A549 (cell line): ENCODE results near the gene ARAP2. TPM values are rescaled to one million over a fixed set of nuclear protein-coding genes. Genes with fewer than 3 reads are reported as not detected.

Experiments
- ATAC-seq, 2 experiments: fragments of 200-7000 bp in 1 of 2; fragments of >200 bp in 1 of 2; cut with Nextera tagmentation in 1 of 2; cut with Tn5 transposase in 1 of 2; 3 replicates each; pipeline versions ENCODE4 v1.8.0 to v1.9.1; 2018 to 2020; ENCODE audit warnings: mild to moderate bottlenecking in 1 of 2, moderate library complexity in 1 of 2
- CTCF ChIA-PET: fragments of 300-600 bp; sonication (Branson Sonifier 250); formaldehyde crosslinking; extraction: SDS; loops from one replicate; lab custom pipeline; 2021; ENCODE audit warnings: antibody characterized with exemption, inconsistent platforms; lab: Yijun Ruan, JAX
- POLR2A ChIA-PET: fragments of 350-600 bp; formaldehyde crosslinking; extraction: SDS; loops from one replicate; lab custom pipeline; 2021; ENCODE audit warnings: antibody characterized with exemption, inconsistent platforms; lab: Yijun Ruan, JAX
- DNase-seq, 2 experiments: peaks; one replicate each; pipeline versions ENCODE4 v3.0.0 to v3.0.0-alpha.2; 2011 to 2016; ENCODE audit warnings: low read depth in 1 of 2, low spot score in 1 of 2
- FAIRE-seq: peaks from 2 replicates; lab custom pipeline; 2011; peaks lifted over from hg19 to GRCh38; lab: Jason Lieb, UNC
- H3K27ac ChIP-seq, 2 experiments: fragments of >200 bp; sonication (Bioruptor Twin); formaldehyde crosslinking; 3 replicates each; pipeline ENCODE4 v1.5.1; 2016 to 2017
- H3K4me1 ChIP-seq: fragments of >200 bp; sonication (Bioruptor Twin); formaldehyde crosslinking; 3 replicates; pipeline ENCODE4 v1.6.1; 2016
- H3K4me2 ChIP-seq: fragments of >200 bp; sonication (Bioruptor Twin); formaldehyde crosslinking; 3 replicates; pipeline ENCODE4 v1.6.1; 2016
- H3K4me3 ChIP-seq: fragments of >200 bp; sonication (Bioruptor Twin); formaldehyde crosslinking; 3 replicates; pipeline ENCODE4 v1.5.1; 2016
- H3K9me3 ChIP-seq: fragments of >200 bp; sonication (Bioruptor Twin); formaldehyde crosslinking; 3 replicates; pipeline ENCODE4 v1.6.1; 2016
- BHLHE40 ChIP-seq: IDR thresholded peaks from 2 replicates; pipeline ENCODE4 v1.6.1; 2012; ENCODE audit warnings: low read depth, low read length, inconsistent platforms
- CBX2 ChIP-seq: fragments of 200-600 bp; sonication (generic); IDR thresholded peaks from 2 replicates; pipeline ENCODE4 v1.6.1; 2016; ENCODE audit warnings: low read depth, mild to moderate bottlenecking, borderline replicate concordance
- CEBPB ChIP-seq, 2 experiments: fragments of >200 bp in 1 of 2; sonication (Bioruptor Twin) in 1 of 2; formaldehyde crosslinking in 1 of 2; IDR thresholded peaks; 2 replicates each; pipeline ENCODE4 v1.6.1; 2012 to 2016
- EHMT2 ChIP-seq: fragments of 200-600 bp; sonication (generic); IDR thresholded peaks from 2 replicates; pipeline ENCODE4 v1.6.1; 2016; ENCODE audit warnings: antibody characterized with exemption, low read depth, mild to moderate bottlenecking, moderate library complexity
- EP300 ChIP-seq, 2 experiments: fragments of >200 bp; sonication (Bioruptor Twin); formaldehyde crosslinking; IDR thresholded peaks; 2 replicates in 1 of 2; 3 replicates in 1 of 2; pipeline ENCODE4 v1.6.1; 2016 to 2017
- GATA3 ChIP-seq: IDR thresholded peaks from 2 replicates; pipeline ENCODE4 v1.6.1; 2012; ENCODE audit warnings: borderline replicate concordance
- JUN ChIP-seq, 2 experiments: fragments of >200 bp; sonication (Bioruptor Twin); formaldehyde crosslinking; IDR thresholded peaks; 2 replicates in 1 of 2; 3 replicates in 1 of 2; pipeline ENCODE4 v1.6.1; 2016 to 2017
- KDM5A ChIP-seq: fragments of 200-600 bp; sonication (generic); IDR thresholded peaks from 2 replicates; pipeline ENCODE4 v1.6.1; 2016; ENCODE audit warnings: antibody characterized with exemption, mild to moderate bottlenecking
- MAFK ChIP-seq: fragments of 450-650 bp; IDR thresholded peaks from 2 replicates; pipeline ENCODE4 v1.6.1; 2014; ENCODE audit not compliant: partially characterized antibody
- NFE2L2 ChIP-seq: fragments of 150-350 bp; conservative IDR thresholded peaks from 2 replicates; pipeline ENCODE4 v1.6.1; 2014; ENCODE audit warnings: low read length
- PHF8 ChIP-seq: fragments of 200-600 bp; sonication (generic); IDR thresholded peaks from 2 replicates; pipeline ENCODE4 v1.6.1; 2016; ENCODE audit warnings: low read depth, mild to moderate bottlenecking, antibody characterized with exemption, moderate library complexity, borderline replicate concordance
- POLR2A ChIP-seq: IDR thresholded peaks from 2 replicates; pipeline ENCODE4 v1.6.1; 2012; ENCODE audit warnings: mild to moderate bottlenecking, low read length
- POLR2AphosphoS2 ChIP-seq: conservative IDR thresholded peaks from 2 replicates; pipeline ENCODE4 v1.6.1; 2012; ENCODE audit warnings: low read length, improper control_type of control experiment, inconsistent platforms
- RARB ChIP-seq: fragments of 250-450 bp; sonication (Bioruptor Pico); IDR thresholded peaks from 2 replicates; pipeline ENCODE4 v1.8.0; 2021; ENCODE audit warnings: mild to moderate bottlenecking, moderate library complexity
- SMC3 ChIP-seq: fragments of >200 bp; sonication (Bioruptor Twin); formaldehyde crosslinking; IDR thresholded peaks from 3 replicates; pipeline ENCODE4 v1.6.1; 2018; ENCODE audit warnings: inconsistent platforms
- SREBF2 ChIP-seq: fragments of 450-650 bp; IDR thresholded peaks from 2 replicates; pipeline ENCODE4 v1.6.1; 2014; ENCODE audit warnings: mild to moderate bottlenecking, moderate library complexity
- TFCP2L1 ChIP-seq: fragments of 250-450 bp; sonication (Bioruptor Pico); IDR thresholded peaks from 2 replicates; pipeline ENCODE4 v1.5.0; 2021; ENCODE audit warnings: mild to moderate bottlenecking
- ZFP36 ChIP-seq: fragments of 450-650 bp; IDR thresholded peaks from 2 replicates; pipeline ENCODE4 v1.6.1; 2014; ENCODE audit warnings: borderline replicate concordance; ENCODE audit not compliant: partially characterized antibody
- WGBS: methylation state at CpG from one replicate; pipeline ENCODE4 v1.1.6; 2017; ENCODE audit errors: missing lambda C conversion rate; 5-methylcytosine and 5-hydroxymethylcytosine counted together
- polyA plus RNA-seq, 4 experiments: library from polyadenylated mRNA; depleted of rRNA in 3 of 4; stranded (reverse); fragments of >200 nt; fragmentation: RNase III in 1 of 4; extraction: RNeasy Plus Mini Kit Qiagen cat#74134 plus additional on column Dnase treatment in 1 of 4; gene quantifications; 2 replicates in 3 of 4; 3 replicates in 1 of 4; pipeline ENCODE4 v1.2.3, GENCODE V29; 2011 to 2017
- TF ChIP-seq, protein P1 (sequence below): fragments of 250-450 bp; sonication (Bioruptor Pico); IDR thresholded peaks from 2 replicates; pipeline ENCODE4 v1.5.0; 2020; ENCODE audit warnings: low read depth, mild to moderate bottlenecking, moderate library complexity
- TF ChIP-seq, protein P2 (sequence below): fragments of 250-450 bp; sonication (Bioruptor Pico); IDR thresholded peaks from 2 replicates; pipeline ENCODE4 v1.5.0; 2021; ENCODE audit warnings: mild to moderate bottlenecking, moderate library complexity, borderline replicate concordance
- TF ChIP-seq, protein P3 (sequence below): fragments of >200 bp; sonication (Bioruptor Twin); formaldehyde crosslinking; IDR thresholded peaks from 3 replicates; pipeline ENCODE4 v1.5.1; 2016
- TF ChIP-seq, protein P4 (sequence below): IDR thresholded peaks from 2 replicates; pipeline ENCODE4 v1.6.1; 2012; ENCODE audit warnings: low read depth, borderline replicate concordance
- TF ChIP-seq, protein P5 (sequence below): fragments of 200-600 bp; sonication (generic); IDR thresholded peaks from 2 replicates; pipeline ENCODE4 v1.6.1; 2016; ENCODE audit warnings: antibody characterized with exemption, mild to moderate bottlenecking, moderate library complexity
- TF ChIP-seq, protein P6 (sequence below): IDR thresholded peaks from 2 replicates; pipeline ENCODE4 v1.6.1; 2012

Gene ARAP2
- polyA plus RNA-seq, 2 of the 4 experiments (the other 2 are of a cell fraction) = 0.34 to 0.75 TPM

DNA sequence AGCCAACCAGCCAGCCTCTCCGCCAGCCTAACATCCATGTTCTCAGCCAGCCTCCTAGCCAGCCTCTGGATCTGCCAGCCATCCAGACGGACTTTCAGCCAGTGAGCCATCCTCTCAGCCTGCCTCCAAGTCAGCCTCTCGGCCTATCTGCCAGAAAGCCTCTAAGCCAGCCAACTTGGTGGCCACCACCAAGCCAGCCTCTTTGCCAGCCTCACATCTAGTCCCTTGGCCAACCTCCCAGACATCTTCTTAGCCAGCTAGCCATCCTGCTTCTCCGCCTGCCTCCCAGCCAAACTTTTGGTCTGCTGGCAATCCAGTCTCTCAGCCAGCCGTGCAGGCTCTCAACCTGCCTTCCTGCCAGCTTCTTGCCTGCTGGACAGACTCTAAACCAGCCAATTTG lies 16.4 kb upstream of the ARAP2 start (continued):
- TF ChIP-seq, protein P1, sequence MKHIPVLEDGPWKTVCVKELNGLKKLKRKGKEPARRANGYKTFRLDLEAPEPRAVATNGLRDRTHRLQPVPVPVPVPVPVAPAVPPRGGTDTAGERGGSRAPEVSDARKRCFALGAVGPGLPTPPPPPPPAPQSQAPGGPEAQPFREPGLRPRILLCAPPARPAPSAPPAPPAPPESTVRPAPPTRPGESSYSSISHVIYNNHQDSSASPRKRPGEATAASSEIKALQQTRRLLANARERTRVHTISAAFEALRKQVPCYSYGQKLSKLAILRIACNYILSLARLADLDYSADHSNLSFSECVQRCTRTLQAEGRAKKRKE (CRISPR knock-in tag) = no peak
- TF ChIP-seq SMC3 = no peak
- no peak for TF ChIP-seq TFCP2L1 (CRISPR knock-in tag)
- no peak for TF ChIP-seq BHLHE40
- no peak for TF ChIP-seq JUN (IDR thresholded peaks at IDR 0.05)
- no peak for TF ChIP-seq CEBPB (IDR thresholded peaks at IDR 0.05)
- TF ChIP-seq, protein P2, sequence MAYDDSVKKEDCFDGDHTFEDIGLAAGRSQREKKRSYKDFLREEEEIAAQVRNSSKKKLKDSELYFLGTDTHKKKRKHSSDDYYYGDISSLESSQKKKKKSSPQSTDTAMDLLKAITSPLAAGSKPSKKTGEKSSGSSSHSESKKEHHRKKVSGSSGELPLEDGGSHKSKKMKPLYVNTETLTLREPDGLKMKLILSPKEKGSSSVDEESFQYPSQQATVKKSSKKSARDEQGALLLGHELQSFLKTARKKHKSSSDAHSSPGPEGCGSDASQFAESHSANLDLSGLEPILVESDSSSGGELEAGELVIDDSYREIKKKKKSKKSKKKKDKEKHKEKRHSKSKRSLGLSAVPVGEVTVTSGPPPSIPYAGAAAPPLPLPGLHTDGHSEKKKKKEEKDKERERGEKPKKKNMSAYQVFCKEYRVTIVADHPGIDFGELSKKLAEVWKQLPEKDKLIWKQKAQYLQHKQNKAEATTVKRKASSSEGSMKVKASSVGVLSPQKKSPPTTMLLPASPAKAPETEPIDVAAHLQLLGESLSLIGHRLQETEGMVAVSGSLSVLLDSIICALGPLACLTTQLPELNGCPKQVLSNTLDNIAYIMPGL (CRISPR knock-in tag) = no peak

DNA sequence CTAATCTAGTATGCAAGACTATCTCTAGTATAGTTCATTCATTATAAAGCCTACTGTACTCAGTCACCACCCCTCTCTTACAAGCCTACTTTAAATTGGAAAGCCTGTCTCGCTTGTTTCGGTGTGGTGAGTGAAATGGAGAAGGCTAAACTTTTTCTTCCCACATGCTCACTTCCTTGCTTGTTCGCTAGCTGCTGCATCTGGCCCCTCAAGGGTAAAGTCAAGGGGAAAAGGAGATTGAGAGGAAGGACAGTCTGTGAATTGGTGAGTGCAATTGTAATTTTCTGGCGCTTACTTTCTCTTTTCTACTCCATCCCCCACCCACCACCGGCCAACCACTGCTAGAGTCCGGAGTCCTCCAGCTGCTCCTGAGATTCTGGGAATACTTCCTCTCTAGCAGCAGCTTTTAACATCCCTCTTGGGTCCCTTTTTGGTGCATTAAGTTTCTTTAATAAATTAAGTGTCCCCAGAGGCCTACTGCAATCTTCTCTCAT lies 12.1 kb upstream of the ARAP2 start:
- TF ChIP-seq GATA3 = no peak
- no peak for TF ChIP-seq NFE2L2
- TF ChIP-seq PHF8 = no peak
- TF ChIP-seq, protein P3, sequence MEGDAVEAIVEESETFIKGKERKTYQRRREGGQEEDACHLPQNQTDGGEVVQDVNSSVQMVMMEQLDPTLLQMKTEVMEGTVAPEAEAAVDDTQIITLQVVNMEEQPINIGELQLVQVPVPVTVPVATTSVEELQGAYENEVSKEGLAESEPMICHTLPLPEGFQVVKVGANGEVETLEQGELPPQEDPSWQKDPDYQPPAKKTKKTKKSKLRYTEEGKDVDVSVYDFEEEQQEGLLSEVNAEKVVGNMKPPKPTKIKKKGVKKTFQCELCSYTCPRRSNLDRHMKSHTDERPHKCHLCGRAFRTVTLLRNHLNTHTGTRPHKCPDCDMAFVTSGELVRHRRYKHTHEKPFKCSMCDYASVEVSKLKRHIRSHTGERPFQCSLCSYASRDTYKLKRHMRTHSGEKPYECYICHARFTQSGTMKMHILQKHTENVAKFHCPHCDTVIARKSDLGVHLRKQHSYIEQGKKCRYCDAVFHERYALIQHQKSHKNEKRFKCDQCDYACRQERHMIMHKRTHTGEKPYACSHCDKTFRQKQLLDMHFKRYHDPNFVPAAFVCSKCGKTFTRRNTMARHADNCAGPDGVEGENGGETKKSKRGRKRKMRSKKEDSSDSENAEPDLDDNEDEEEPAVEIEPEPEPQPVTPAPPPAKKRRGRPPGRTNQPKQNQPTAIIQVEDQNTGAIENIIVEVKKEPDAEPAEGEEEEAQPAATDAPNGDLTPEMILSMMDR = no peak
- no peak for TF ChIP-seq EHMT2
- no peak for TF ChIP-seq POLR2A
- TF ChIP-seq, protein P2 (CRISPR knock-in tag) = no peak
- TF ChIP-seq SMC3 = no peak
- no peak for TF ChIP-seq CBX2
- no peak for TF ChIP-seq KDM5A
- no peak for TF ChIP-seq EP300 (IDR thresholded peaks at IDR 0.05)
- no peak for TF ChIP-seq SREBF2
- TF ChIP-seq, all 56 proteins: peak for 0
- Histone ChIP-seq H3K4me2 (no peak overlapping the region), H3K9me3 (no peaks in the 10 kb centered on the region), H3K27ac (no peak overlapping the region), H3K4me1 (no peaks in the 10 kb centered on the region), H3K4me3 (no peak overlapping the region)
- FAIRE-seq = no peak
- no peak for DNase-seq
- 52% methylated on average over 6 of the region's 6 CpGs for WGBS
- CTCF ChIA-PET = no interaction called here
- ATAC-seq = no peak
- POLR2A ChIA-PET = no interaction called here

DNA sequence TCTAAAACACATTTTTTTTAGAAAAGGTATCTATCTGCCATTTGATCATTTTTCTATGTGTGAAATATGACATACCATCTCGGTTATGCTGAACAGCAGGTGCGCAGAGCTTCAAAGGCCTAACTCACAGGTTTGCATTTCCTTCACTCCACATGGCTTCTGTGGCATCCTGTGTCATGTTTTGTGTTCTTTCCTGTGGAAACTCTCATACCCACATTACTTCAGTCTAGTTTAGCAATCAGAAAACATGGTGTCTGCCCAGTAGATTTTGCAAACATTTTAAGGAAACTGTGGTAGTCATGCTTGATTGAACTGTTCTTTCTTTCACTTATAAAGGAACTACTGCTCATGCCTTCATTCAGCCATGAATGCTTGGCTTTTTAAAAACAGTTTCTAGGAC lies 11.3 kb upstream of the ARAP2 start:
- ATAC-seq = no peak
- POLR2A ChIA-PET = no interaction called here

More for the DNA sequence above, 11.3 kb upstream of the ARAP2 start:
- no peaks in the 10 kb centered on the region for H3K4me1 ChIP-seq
- DNase-seq = no peak
- no peaks in the 10 kb centered on the region for H3K9me3 ChIP-seq
- no peak overlapping the region for H3K27ac ChIP-seq
- CTCF ChIA-PET = no interaction called here
- no peak overlapping the region for H3K4me2 ChIP-seq
- TF ChIP-seq POLR2AphosphoS2 (no peak), MAFK (no peak), RARB (CRISPR knock-in tag) (no peak), ZFP36 (no peak), EP300 (IDR thresholded peaks at IDR 0.05) (no peak)
- TF ChIP-seq, protein P4, sequence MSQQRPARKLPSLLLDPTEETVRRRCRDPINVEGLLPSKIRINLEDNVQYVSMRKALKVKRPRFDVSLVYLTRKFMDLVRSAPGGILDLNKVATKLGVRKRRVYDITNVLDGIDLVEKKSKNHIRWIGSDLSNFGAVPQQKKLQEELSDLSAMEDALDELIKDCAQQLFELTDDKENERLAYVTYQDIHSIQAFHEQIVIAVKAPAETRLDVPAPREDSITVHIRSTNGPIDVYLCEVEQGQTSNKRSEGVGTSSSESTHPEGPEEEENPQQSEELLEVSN = no peak
- TF ChIP-seq, protein P5, sequence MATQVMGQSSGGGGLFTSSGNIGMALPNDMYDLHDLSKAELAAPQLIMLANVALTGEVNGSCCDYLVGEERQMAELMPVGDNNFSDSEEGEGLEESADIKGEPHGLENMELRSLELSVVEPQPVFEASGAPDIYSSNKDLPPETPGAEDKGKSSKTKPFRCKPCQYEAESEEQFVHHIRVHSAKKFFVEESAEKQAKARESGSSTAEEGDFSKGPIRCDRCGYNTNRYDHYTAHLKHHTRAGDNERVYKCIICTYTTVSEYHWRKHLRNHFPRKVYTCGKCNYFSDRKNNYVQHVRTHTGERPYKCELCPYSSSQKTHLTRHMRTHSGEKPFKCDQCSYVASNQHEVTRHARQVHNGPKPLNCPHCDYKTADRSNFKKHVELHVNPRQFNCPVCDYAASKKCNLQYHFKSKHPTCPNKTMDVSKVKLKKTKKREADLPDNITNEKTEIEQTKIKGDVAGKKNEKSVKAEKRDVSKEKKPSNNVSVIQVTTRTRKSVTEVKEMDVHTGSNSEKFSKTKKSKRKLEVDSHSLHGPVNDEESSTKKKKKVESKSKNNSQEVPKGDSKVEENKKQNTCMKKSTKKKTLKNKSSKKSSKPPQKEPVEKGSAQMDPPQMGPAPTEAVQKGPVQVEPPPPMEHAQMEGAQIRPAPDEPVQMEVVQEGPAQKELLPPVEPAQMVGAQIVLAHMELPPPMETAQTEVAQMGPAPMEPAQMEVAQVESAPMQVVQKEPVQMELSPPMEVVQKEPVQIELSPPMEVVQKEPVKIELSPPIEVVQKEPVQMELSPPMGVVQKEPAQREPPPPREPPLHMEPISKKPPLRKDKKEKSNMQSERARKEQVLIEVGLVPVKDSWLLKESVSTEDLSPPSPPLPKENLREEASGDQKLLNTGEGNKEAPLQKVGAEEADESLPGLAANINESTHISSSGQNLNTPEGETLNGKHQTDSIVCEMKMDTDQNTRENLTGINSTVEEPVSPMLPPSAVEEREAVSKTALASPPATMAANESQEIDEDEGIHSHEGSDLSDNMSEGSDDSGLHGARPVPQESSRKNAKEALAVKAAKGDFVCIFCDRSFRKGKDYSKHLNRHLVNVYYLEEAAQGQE = no peak
- TF ChIP-seq, protein P6, sequence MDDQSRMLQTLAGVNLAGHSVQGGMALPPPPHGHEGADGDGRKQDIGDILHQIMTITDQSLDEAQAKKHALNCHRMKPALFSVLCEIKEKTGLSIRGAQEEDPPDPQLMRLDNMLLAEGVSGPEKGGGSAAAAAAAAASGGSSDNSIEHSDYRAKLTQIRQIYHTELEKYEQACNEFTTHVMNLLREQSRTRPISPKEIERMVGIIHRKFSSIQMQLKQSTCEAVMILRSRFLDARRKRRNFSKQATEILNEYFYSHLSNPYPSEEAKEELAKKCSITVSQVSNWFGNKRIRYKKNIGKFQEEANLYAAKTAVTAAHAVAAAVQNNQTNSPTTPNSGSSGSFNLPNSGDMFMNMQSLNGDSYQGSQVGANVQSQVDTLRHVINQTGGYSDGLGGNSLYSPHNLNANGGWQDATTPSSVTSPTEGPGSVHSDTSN = no peak
- no peak for FAIRE-seq
- WGBS = 42% methylated on average over 2 of the region's 2 CpGs
- no peak overlapping the region for H3K4me3 ChIP-seq
